Peyer's patch (tissue), 4 donors: ENCODE results near the gene KLHL17. TPM values are rescaled to one million over a fixed set of nuclear protein-coding genes. Genes with fewer than 3 reads are reported as not detected.

ENCODE experiments used
- DNase-seq, 3 donors: peaks; one replicate each; pipeline ENCODE4 v3.0.0-alpha.2; 2017 to 2019
- H3K27ac ChIP-seq, 4 donors: fragments of 200-600 bp; sonication (generic); one replicate each; pipeline ENCODE4 v1.5.1; 2016 to 2019
- H3K27me3 ChIP-seq, 2 donors: fragments of 200-600 bp; sonication (generic); one replicate each; pipeline ENCODE4 v1.5.1; 2019
- H3K36me3 ChIP-seq, 3 donors: fragments of 200-600 bp; sonication (generic); one replicate each; pipeline ENCODE4 v1.5.1; 2016 to 2019
- H3K4me1 ChIP-seq, 4 donors: fragments of 200-600 bp; sonication (generic); one replicate each; pipeline ENCODE4 v1.5.1; 2016 to 2019
- H3K4me3 ChIP-seq, 4 donors: fragments of 200-600 bp; sonication (generic); 1 replicate in 3 of 4; 2 replicates in 1 of 4; pipeline ENCODE4 v1.5.1; 2016 to 2019; ENCODE audit warnings: mild to moderate bottlenecking in 1 of 4
- H3K9me3 ChIP-seq, 4 donors: fragments of 200-600 bp; sonication (generic); one replicate each; pipeline ENCODE4 v1.5.1; 2016 to 2019; ENCODE audit warnings: mild to moderate bottlenecking in 1 of 4
- POLR2A ChIP-seq, 2 donors: fragments of 450-650 bp; IDR thresholded peaks; one replicate each; pipeline ENCODE4 v1.5.1; 2017; ENCODE audit warnings: antibody characterized with exemption in 2 of 2, mild to moderate bottlenecking in 2 of 2, moderate library complexity in 2 of 2
- total RNA-seq, 4 donors: library from RNA; depleted of rRNA; stranded (reverse); fragments of >200 nt; gene quantifications; one replicate each; pipeline ENCODE4 v1.1.0, GENCODE V29; 2016
- TF ChIP-seq, protein P1 (sequence below), 6 experiments: fragments of 450-650 bp in 4 of 6; fragments of 200-600 bp in 2 of 6; sonication (generic) in 1 of 6; IDR thresholded peaks; one replicate each; pipeline ENCODE4 v1.5.1; 2017 to 2019; ENCODE audit warnings: antibody characterized with exemption in 6 of 6, mild to moderate bottlenecking in 3 of 6, moderate library complexity in 1 of 6

Gene KLHL17
- total RNA-seq, 4 donors from 2014 or later, result 14.9 to 17.0 (median 15.8) TPM

GRCh38 chr1:969260-969855 is 9.0 kb downstream of the KLHL17 start:
- Histone ChIP-seq H3K36me3 (no peaks in the 10 kb centered on the region), H3K27me3 (peaks cover 0 to 16% of the 10 kb centered on the region in 2 donors), H3K27ac (no peak overlapping the region), H3K4me1 (peaks cover 0 to 19% (median 11%) of the 10 kb centered on the region in 4 donors), H3K9me3 (no peaks in the 10 kb centered on the region), H3K4me3 (no peak overlapping the region)
- no peak for DNase-seq
- TF ChIP-seq, protein P1, sequence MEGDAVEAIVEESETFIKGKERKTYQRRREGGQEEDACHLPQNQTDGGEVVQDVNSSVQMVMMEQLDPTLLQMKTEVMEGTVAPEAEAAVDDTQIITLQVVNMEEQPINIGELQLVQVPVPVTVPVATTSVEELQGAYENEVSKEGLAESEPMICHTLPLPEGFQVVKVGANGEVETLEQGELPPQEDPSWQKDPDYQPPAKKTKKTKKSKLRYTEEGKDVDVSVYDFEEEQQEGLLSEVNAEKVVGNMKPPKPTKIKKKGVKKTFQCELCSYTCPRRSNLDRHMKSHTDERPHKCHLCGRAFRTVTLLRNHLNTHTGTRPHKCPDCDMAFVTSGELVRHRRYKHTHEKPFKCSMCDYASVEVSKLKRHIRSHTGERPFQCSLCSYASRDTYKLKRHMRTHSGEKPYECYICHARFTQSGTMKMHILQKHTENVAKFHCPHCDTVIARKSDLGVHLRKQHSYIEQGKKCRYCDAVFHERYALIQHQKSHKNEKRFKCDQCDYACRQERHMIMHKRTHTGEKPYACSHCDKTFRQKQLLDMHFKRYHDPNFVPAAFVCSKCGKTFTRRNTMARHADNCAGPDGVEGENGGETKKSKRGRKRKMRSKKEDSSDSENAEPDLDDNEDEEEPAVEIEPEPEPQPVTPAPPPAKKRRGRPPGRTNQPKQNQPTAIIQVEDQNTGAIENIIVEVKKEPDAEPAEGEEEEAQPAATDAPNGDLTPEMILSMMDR (IDR thresholded peaks at IDR 0.05), result no peak
- no peak for TF ChIP-seq POLR2A (IDR thresholded peaks at IDR 0.05)

DNA sequence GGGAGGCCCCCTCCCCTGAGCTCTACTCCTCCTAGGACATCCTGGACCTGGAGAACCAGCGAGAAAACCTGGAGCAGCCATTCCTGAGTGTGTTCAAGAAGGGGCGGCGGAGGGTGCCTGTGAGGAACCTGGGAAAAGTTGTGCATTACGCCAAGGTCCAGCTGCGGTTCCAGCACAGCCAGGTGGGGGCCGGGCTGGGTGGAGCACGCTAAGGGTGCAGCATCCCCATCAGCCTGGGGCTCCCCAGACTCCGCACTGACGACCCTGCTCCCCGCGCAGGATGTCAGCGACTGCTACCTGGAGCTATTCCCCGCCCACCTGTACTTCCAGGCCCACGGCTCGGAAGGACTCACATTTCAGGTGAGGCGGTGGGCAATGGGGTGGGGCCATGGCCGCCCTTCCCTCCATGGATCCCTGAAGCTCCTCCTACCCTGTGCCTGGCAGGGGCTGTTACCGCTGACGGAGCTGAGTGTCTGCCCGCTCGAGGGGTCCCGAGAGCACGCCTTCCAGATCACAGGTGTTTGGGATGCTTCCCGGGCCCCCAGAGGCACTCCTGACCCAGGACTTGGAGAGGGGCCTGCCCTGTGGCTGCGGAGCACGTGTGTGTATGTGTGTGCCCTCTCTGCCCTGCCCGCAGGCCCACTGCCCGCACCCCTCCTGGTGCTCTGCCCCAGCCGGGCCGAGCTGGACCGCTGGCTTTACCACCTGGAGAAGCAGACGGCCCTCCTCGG is 10.0 kb downstream of the KLHL17 start:
- no peaks in the 10 kb centered on the region for H3K36me3 ChIP-seq
- no peaks in the 10 kb centered on the region for H3K9me3 ChIP-seq
- H3K4me3 ChIP-seq, result no peak overlapping the region
- H3K27me3 ChIP-seq, result peaks cover 0 to 16% of the 10 kb centered on the region in 2 donors
- DNase-seq, result no peak
- peaks cover 0 to 19% (median 11%) of the 10 kb centered on the region in 4 donors for H3K4me1 ChIP-seq
- H3K27ac ChIP-seq, result no peak overlapping the region
- TF ChIP-seq POLR2A (IDR thresholded peaks at IDR 0.05), result no peak
- TF ChIP-seq, protein P1 (IDR thresholded peaks at IDR 0.05), result no peak

- Histone ChIP-seq H3K9me3 (no peaks in the 10 kb centered on the region), H3K4me3 (no peak overlapping the region), H3K27ac (no peak overlapping the region), H3K36me3 (no peaks in the 10 kb centered on the region), H3K27me3 (peaks cover 0 to 16% of the 10 kb centered on the region in 2 donors), H3K4me1 (peaks cover 0 to 17% (median 11%) of the 10 kb centered on the region in 4 donors)
- no peak for DNase-seq
- TF ChIP-seq, protein P1 (IDR thresholded peaks at IDR 0.05), result no peak
Observed at GRCh38 chr1:970973-971730, 10.8 kb downstream of the KLHL17 start.

DNA sequence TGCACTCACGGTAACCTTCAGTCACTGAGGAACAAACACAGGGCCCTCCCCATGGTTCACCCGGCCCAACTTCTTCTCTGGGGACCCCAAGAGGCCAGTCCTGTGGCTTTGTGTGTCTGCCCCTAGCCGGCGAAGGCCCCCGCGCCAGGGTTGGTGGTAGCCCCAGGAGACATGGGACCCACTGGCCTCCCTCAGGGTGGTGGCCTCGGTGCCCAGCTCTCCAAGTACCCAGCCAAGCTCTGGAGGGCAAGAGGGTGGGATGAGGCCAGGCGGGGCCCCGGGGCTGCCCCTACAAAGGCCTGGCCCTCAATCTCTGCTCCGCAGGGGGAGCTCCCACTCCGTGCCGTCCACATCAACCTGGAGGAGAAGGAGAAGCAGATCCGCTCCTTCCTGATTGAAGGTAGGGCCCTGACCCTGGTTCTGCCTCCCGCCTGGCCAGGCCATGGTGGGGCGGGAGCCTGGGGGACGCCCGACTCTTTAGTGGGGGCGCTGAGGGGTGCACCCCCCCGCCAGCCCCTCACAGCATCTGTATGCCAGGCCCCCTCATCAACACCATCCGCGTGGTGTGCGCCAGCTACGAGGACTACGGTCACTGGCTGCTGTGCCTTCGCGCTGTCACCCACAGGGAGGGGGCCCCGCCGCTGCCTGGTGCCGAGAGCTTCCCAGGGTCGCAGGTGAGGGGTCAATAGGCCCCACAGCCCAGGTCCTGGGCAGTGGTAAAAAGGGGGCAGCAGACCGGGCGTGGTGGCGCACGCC is 11.5 kb downstream of the KLHL17 start:
- peaks cover 0 to 16% of the 10 kb centered on the region in 2 donors for H3K27me3 ChIP-seq
- no peaks in the 10 kb centered on the region for H3K9me3 ChIP-seq
- no peak for DNase-seq
- peaks cover 0 to 14% (median 9%) of the 10 kb centered on the region in 4 donors for H3K4me1 ChIP-seq
- H3K36me3 ChIP-seq, result no peaks in the 10 kb centered on the region
- H3K4me3 ChIP-seq, result no peak overlapping the region
- TF ChIP-seq, protein P1 (IDR thresholded peaks at IDR 0.05), result no peak
- no peak for TF ChIP-seq POLR2A (IDR thresholded peaks at IDR 0.05)
- H3K27ac ChIP-seq, result no peak overlapping the region

DNA sequence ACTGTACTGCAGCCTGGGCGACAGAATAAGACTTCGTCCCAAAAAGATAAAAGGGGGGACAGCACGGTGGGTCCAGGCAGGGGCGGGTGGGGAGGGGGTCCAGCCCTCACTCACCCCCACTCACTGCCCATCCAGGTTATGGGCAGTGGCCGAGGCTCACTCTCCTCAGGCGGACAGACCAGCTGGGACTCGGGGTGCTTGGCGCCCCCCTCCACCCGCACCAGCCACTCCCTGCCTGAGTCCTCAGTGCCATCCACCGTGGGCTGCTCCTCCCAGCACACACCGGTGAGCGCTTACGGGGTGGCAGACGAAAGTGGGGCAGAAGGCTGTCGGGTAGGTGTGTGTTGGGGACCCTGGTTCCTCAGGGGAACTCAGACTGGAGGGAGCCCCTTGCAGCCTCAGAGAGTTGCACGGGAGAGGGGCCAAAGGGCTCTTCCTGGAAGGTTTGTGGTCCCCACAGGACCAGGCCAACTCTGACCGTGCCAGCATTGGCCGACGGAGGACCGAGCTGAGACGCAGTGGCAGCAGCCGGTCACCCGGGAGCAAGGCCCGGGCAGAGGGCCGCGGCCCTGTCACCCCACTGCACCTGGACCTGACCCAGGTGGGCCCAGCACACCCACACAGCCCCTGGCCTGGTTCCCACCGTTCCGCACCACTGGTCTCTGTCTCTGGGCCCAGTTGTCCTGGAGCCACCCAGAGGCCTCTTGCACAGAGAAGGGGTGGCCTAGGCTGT is 12.5 kb downstream of the KLHL17 start:
- DNase-seq, result no peak
- H3K27me3 ChIP-seq, result peaks cover 0 to 16% of the 10 kb centered on the region in 2 donors
- TF ChIP-seq POLR2A (IDR thresholded peaks at IDR 0.05), result no peak
- TF ChIP-seq, protein P1 (IDR thresholded peaks at IDR 0.05), result no peak

More for the DNA sequence above, 12.5 kb downstream of the KLHL17 start:
- H3K4me1 ChIP-seq, result peaks cover 0 to 9% (median 4%) of the 10 kb centered on the region in 4 donors
- H3K27ac ChIP-seq, result no peak overlapping the region
- no peak overlapping the region for H3K4me3 ChIP-seq
- H3K9me3 ChIP-seq, result no peaks in the 10 kb centered on the region
- no peaks in the 10 kb centered on the region for H3K36me3 ChIP-seq
